Fibroblast of upper back skin (primary cell): ENCODE results near the gene SERPINB10.
"Not testable (repeated sequence)": the region's sequence is repeated elsewhere in the genome, so short reads cannot be mapped to it uniquely, and the experiment has no call there.

Source experiments
- DNase-seq: peaks from one replicate; pipeline ENCODE4 v3.0.0-alpha.2; 2013

Gene SERPINB10

GRCh38 chr18:63894106-63894772 lies 13.5 kb upstream of the SERPINB10 start:
- no peak for DNase-seq

DNA sequence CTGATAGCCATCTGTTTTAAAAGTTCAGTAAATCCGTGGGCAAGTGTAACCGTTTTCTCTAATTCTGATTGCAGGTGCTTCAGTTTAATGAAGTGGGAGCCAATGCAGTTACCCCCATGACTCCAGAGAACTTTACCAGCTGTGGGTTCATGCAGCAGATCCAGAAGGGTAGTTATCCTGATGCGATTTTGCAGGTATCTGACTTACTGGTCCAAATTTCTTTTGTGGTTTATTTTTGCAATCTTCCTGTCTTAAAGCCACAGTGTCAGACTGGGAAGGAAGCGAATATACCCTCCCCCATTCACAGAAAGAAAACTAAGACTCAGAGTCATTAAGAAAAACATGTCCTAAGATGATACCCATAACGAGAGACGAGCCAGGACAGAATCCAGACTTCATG lies 12.6 kb upstream of the SERPINB10 start:
- no peak for DNase-seq

- peak; percentile 40 for DNase-seq
Measured at GRCh38 chr18:63897072-63897471, 10.7 kb upstream of the SERPINB10 start.

DNA sequence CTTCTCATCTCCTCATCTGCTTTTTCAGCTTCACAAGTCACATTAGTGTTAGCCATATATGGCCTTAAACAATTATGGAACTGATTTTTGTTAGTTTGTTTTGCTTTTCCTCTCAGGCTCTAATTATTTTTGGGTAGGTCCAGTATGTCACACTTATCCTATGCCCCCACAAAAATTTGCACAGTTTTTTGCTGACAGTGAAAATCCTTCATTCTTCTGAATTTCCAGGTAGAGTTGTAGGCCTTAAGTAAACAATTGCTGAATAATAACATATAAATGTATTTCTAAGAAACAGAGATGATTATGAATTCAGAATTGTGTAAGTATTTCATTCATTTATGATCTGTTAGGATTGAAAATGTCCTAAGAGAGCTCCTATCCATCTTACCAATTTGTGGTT lies 8.6 kb upstream of the SERPINB10 start:
- no peak for DNase-seq

GRCh38 chr18:63903851-63904570 lies 3.7 kb upstream of the SERPINB10 start:
- no peak for DNase-seq

DNA sequence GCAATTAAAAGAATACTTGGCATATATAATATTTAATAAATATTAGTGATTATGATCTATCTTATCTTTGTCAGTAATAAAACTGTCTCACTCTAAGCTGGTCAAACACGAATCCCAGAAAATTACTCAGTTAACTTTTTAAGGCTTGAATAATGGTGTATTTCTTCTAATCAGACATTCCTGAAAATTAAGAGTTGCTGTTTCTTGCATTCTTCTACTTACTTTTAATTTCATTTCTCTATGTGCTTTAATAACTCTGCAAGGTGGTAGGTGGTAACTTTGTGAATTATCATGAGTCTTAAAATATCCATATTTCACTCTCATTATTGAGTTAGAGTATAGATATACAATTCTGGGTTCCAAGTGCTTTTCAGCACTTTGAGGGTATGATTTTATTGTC lies 3.1 kb upstream of the SERPINB10 start:
- DNase-seq: no peak

DNA sequence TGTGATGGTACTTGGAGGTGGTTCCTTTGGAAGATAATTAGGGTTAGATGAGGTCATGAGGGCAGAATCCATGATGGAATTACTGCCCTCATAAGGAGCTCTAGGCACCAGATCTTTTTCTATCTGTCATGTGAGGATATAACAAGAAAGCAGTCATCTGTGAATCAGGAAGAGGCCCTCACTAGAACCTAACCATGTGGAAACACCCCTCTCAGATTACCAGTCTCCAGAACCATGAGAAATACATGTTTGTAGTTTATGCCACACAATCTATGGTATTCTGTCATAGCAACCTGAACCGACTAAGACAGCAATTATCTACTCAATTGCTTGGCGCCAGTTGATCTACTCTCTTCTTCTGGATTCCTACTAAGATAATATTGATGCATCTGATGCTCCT lies 2.4 kb upstream of the SERPINB10 start:
- DNase-seq: no peak

DNA sequence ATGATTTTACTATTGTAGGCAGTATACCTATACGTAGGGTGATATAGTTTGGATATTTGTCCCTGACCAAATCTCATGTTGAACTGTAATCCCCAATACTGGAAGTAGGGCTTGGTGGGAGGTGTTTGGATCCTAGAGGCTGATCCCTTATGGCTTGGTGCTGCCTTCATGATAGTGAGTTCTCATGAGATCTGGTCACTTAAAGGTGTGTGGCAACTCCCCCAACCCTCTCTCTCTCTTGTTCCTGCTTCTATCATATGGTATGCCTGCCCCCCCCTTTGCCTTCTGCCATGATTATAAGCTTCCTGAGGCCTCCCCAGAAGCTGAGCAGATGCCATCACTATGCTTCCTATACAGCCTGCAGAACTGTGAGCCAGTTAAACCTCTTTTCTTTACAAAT lies 1.7 kb upstream of the SERPINB10 start:
- no peak for DNase-seq

GRCh38 chr18:63908858-63909257 lies 1.1 kb downstream of the SERPINB10 start:
- no peak for DNase-seq

DNA sequence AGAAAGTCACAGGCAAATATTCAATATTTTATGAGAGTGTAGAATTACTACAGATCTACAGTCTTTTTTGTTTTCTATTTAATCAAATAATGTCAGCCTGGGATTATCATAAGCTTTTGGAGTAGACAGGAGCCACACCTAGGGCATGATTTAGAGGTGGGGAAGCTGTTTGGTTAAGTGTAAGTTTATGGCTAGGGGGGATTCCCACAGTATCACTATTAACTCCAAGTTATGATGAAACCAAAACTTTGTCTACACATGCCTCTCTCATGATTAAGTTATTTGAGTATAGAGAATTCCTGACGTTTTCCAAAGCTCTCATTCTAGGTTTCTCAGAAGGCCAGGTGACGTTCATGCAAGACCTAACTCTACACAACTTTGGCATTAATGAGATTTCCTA lies 2.1 kb downstream of the SERPINB10 start:
- no peak for DNase-seq

DNA sequence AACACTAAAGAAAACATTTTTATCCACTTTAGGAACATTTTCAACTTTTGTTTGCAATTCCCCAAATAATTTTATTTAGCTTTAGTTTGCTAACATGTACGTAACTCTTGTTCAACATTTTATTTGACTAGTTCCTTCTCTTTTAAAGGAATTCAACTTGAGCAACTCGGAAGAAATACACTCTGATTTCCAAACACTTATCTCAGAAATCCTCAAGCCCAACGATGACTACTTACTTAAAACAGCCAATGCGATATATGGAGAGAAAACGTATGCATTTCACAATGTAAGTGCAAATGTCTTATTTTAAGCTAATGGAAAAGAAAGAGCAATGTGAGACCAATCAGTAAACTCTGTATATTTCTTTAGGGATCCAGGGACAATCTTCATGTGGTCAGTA lies 10.1 kb downstream of the SERPINB10 start:
- DNase-seq: no peak

GRCh38 chr18:63922049-63922448 lies 14.3 kb downstream of the SERPINB10 start:
- no peak for DNase-seq

DNA sequence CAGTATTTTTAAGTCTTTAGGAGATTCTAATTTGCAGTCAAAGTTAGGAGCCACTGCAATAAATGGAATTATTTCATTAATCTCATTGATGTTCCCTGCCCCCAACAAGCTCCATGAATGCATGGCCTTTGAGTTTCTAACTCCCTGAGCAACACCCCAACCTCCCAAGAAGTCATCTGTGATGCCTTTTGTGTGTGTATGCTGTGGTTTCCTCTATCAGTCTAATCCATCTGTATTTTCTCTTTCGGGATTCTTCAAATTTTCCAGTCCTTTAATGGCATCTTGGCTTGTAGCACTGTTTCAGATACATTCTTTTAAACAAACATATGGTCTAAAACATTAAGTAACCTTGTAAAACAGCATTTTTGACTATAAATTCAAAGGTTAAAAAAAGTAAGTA lies 16.8 kb downstream of the SERPINB10 start:
- peak; percentile 82 for DNase-seq

DNA sequence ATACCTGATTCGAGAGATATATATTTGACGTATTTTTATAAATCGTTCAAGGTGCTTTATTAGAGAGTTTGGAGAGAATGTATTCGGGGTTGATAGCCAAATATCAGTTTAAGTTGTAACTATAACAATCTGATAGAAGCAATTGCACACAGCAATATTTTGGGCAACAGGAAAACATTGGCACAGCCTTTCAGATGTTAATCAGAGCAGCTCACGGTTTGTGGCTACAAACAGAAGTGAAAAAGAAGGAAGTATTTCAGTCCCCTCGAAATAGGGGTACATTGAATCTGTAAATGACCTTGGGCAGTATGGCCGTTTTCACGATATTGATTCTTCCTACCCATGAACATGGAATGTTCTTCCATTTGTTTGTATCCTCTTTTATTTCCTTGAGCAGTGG lies 20.6 kb downstream of the SERPINB10 start:
- DNase-seq: no peak

- not testable (repeated sequence) for DNase-seq
Measured at GRCh38 chr18:63929369-63929768, 21.6 kb downstream of the SERPINB10 start.

GRCh38 chr18:63930773-63931354 lies 23.1 kb downstream of the SERPINB10 start:
- DNase-seq: no peak

GRCh38 chr18:63936156-63936931 lies 28.6 kb downstream of the SERPINB10 start:
- DNase-seq: peak; percentile 75

GRCh38 chr18:63936932-63937393 lies 29.2 kb downstream of the SERPINB10 start:
- no peak for DNase-seq

- no peak for DNase-seq
Measured at GRCh38 chr18:63940008-63940407, 32.2 kb downstream of the SERPINB10 start.

DNA sequence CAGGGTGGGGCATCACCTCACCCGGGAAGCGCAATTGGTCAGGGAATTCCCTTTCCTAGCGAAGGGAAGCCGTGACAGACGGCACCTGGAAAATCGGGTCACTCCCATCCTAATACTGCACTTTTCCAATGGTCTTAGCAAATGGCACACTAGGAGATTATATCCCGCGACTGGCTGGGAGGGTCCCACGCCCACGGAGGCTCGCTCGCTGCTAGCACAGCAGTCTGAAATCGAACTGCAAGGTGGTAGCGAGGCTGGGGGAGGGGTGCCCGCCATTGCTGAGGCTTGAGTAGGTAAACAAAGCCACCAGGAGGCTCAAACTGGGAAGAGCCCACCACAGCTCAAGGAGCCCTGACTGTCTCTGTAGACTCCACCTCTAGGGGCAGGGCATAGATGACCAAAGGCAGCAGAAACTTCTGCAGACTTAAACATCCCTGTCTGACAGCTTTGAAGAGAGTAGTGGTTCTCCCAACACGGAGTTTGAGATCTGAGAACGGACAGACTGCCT lies 32.8 kb downstream of the SERPINB10 start:
- not testable (repeated sequence) for DNase-seq

GRCh38 chr18:63947051-63947790 lies 39.5 kb downstream of the SERPINB10 start:
- DNase-seq: no peak

- no peak for DNase-seq
Measured at GRCh38 chr18:63949068-63949737, 41.4 kb downstream of the SERPINB10 start, which contains the start of gene HMSD. TSS of gene HMSD (plus strand) at chr18:63949301. CDS start at chr18:63953456, 4,155 bp downstream.
